A172 (cell line): ENCODE measurements around the gene TAGLN. TPM values are rescaled to one million over a fixed set of nuclear protein-coding genes. Genes with fewer than 3 reads are reported as not detected.
"Not testable (repeated sequence)": the region's sequence is repeated elsewhere in the genome, so short reads cannot be mapped to it uniquely, and the experiment has no call there.

Experiments
- DNase-seq: peaks from one replicate; pipeline ENCODE4 v3.0.0-alpha.2; 2015; ENCODE audit warnings: low spot score
- total RNA-seq: library from RNA; depleted of rRNA; stranded (reverse); fragments of >200 nt; shearing (Covaris generic); gene quantifications from 2 replicates; pipeline ENCODE4 v1.2.3, GENCODE V29; 2014

TAGLN gene
- total RNA-seq, 1 experiment from 2014 or later: 48.3 TPM

DNA sequence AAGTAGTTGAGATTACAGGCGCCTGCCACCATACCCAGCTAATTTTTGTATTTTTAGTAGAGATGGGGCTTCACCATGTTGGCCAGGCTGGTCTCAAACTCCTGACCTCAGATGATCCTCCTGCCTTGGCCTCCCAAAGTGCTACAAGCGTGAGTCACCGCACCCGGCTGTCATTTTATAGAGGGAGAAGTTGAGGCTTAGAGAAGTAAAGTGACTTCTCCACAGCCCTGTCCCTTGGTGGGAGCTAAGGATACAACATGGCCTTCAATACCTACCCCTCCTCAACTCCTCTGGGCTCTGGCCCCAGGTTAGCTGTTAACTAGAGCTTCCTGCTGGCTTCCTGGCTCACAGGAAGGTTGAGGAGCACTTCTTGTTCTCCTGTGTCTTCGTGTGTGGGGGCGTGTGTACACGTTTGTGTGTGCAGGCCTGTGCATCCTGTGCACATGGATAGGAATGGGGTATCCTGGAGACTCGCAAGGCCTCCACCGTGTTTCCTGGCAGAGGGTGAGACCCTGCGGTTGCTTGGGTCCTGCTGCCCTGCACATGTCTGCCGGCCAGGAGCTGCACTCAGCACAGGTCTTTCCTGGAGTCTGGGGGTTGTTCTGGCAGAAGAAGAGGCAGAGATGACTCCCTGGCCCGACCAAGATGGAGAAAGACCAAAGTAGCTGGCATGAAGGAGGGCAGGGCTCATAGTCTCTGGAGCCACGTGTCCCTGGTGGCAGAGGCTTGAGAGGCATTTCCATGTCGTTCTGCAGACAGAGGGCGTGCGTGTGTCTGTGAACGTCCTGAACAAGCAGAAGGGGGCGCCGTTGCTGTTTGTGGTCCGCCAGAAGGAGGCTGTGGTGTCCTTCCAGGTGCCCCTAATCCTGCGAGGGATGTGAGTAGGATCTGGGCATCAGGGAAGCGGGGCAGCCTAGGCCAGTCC, 18.2 kb upstream of the TAGLN start:
- no peak for DNase-seq

GRCh38 chr11:117181586-117182550, 17.3 kb upstream of the TAGLN start:
- DNase-seq: no peak

GRCh38 chr11:117182551-117182935, 16.6 kb upstream of the TAGLN start:
- DNase-seq: no peak

GRCh38 chr11:117183178-117183577, 16.0 kb upstream of the TAGLN start:
- not testable (repeated sequence) for DNase-seq

DNA sequence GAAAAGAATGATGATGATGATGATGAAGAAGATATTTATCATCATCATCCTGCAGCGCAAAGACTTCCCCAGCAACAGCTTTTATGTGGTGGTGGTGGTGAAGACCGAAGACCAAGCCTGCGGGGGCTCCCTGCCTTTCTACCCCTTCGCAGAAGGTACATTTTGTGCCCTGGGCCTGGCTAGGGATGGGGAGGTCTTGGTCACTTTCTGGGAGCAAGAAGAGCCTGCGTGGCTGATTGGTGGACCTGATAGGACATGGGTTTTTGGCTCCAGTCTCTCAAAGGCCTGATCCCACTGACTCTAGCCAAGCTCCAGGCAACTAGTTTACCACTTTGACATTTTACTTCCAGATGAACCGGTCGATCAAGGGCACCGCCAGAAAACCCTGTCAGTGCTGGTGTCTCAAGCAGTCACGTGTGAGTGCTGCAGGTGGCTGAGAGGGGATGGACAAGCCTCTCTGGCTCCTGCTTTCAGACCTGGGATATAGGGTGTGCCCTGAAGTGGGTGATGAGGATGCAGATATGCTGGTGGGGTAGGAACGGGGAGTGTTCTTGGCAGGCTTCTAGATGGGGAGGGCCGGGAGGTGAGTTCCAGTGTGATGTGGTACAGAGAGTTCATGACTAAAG, 15.3 kb upstream of the TAGLN start:
- no peak for DNase-seq

DNA sequence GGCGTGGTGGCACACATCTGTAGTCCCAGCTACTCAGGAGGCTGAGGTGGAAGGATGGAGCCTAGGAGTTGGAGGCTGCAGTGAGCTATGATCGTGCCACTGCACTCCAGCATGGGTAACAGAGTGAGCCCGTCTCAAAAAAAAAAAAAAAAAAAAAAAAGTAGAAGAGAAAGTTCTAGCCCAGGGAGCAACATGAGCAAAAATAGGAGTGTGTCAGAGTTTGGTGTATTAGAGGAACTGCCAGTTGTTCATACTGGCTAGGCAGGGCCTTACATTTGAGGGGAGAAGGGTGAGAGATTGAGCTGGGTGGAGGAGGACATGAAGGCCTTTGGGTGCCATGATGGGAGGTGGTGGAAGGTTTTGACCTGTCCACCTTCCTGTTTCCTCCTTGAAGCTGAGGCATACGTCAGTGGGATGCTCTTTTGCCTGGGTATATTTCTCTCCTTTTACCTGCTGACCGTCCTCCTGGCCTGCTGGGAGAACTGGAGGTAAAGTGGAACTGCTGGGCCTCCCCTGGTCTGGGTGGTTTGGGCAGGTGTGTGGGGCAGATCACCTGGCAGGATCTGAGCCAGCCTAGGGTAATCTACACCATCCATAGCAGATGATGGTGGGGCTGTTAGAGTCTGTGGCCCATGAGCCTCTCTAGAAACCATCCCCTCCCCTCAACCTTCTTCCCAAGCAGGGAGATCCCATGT, 13.3 kb upstream of the TAGLN start:
- no peak for DNase-seq

DNA sequence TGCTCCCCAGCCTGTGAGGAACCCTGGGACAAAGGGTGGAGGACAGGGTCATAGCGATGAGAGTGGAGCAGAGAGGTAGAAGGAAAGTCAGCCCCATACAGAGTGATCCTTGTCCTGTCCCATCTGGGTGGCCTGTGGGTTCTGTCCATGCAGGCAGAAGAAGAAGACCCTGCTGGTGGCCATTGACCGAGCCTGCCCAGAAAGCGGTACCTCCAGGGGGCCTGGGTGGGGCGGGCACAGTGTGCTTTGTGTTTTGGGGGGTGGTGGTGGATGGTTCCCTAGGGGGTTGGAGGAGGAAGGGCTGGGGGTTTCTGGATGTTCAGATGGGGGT, 12.8 kb upstream of the TAGLN start:
- DNase-seq: no peak

DNA sequence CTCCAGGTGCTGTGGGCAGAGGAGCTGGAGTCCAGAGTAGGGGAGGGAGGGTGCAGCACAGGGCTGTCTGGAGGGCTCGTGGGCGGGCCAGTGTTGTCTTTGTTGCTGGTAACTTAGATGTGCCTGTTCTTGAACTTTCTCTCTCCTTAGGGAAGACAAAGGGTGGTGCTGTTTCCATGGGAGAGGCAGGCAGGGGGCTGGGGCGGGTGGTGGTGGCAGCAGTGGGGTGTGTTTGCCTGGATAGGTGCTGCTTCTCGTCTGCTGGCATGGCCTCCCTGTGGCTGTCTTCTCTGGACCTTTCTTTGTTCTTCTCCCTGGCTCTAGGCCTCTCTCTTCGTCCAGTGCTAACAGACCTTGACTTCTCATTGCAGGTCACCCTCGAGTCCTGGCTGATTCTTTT, 12.2 kb upstream of the TAGLN start:
- DNase-seq: no peak

DNA sequence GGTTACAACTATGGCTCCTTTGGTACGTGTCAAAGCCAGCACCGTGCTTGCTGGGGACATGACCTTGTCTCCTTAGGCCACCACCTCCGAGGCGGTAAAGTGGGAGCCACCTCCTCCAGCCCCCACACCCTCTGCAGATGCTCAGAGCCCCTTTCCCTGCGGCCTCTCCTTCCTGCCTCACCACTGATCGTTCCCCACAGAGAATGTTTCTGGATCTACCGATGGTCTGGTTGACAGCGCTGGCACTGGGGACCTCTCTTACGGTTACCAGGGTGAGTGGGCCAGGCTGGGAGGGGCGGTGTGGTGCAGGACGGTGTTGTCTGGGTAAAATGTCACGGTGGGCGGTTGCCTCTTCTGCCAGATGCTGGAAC, 11.8 kb upstream of the TAGLN start:
- DNase-seq: no peak

GRCh38 chr11:117187799-117188481, 11.2 kb upstream of the TAGLN start:
- DNase-seq: no peak

DNA sequence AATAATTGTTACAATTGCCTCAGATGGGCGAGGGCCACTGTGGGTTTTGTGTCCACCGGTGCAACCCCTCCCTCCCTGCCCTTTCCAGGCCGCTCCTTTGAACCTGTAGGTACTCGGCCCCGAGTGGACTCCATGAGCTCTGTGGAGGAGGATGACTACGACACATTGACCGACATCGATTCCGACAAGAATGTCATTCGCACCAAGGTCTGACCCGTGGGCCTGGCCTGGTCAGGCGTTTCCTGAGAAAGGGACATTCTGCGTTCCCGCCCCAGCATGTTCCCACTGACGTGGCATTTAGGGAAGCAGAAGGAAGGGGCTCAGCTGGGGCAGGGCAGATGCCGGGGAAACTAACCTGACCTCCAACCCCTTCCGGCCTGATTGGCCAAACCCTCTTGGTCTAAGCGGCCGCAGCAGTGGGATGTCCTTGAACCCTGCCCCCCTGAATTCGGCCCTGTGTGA, 10.5 kb upstream of the TAGLN start:
- DNase-seq: no peak

GRCh38 chr11:117189191-117189940, 9.8 kb upstream of the TAGLN start:
- no peak for DNase-seq

DNA sequence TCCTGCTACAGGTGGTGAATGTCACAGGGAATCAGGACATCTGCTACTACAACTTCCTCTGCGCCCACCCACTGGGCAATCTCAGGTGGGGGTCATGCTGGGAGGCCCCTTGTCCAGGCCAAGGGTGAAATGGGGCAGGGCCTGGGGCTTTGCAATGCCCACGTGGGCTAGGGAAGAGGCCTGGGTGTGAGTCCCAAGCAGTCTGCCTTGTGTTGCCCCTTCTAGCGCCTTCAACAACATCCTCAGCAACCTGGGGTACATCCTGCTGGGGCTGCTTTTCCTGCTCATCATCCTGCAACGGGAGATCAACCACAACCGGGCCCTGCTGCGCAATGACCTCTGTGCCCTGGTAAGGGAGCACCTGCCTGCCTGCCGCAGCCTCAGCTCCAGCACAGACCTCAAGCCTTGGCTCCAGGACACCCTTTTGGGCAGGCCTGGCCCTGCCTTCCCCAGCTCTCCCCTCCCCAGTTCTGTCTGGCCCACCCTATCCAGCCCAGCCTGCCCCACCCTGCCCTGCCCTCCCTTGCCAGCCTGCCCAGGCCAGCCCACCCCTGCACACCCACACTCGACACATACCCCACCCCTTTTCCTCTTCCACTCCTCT, 9.1 kb upstream of the TAGLN start:
- DNase-seq: no peak

- no peak for DNase-seq
Observed at GRCh38 chr11:117191680-117192400, 7.3 kb upstream of the TAGLN start.

GRCh38 chr11:117192401-117192875, 6.7 kb upstream of the TAGLN start:
- no peak for DNase-seq

GRCh38 chr11:117193130-117194020, 5.8 kb upstream of the TAGLN start:
- DNase-seq: no peak

GRCh38 chr11:117194267-117194666, 4.9 kb upstream of the TAGLN start:
- no peak for DNase-seq

DNA sequence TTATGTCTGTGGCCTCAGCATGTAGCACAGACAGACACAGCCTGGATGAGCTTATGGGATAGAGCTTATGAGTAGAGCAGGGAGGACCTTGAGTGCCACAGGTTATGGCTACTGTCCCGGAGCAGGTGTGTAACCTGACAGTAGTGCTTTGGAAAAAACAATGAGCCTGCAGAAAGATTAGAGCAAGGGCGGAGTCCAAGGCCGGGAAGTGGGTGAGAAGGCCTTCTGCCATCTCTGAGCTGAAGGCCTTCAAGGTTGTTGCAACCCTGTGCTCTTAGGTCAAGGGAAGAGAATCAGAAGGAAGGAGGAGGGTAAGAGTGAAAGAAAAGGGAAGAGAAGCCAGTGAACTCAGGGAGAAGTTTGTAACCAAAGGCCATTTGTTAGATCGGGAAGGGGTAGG, 3.9 kb upstream of the TAGLN start:
- DNase-seq: no peak
